HG02885 (cell line): ENCODE results near the gene SLC6A11.

Experiments
- ATAC-seq: cut with Tn5 transposase; IDR thresholded peaks from one replicate; pipeline ENCODE4 v1.9.1; 2021; ENCODE audit warnings: mild to moderate bottlenecking; ENCODE audit not compliant: unreplicated experiment, poor library complexity

The SLC6A11 gene

DNA sequence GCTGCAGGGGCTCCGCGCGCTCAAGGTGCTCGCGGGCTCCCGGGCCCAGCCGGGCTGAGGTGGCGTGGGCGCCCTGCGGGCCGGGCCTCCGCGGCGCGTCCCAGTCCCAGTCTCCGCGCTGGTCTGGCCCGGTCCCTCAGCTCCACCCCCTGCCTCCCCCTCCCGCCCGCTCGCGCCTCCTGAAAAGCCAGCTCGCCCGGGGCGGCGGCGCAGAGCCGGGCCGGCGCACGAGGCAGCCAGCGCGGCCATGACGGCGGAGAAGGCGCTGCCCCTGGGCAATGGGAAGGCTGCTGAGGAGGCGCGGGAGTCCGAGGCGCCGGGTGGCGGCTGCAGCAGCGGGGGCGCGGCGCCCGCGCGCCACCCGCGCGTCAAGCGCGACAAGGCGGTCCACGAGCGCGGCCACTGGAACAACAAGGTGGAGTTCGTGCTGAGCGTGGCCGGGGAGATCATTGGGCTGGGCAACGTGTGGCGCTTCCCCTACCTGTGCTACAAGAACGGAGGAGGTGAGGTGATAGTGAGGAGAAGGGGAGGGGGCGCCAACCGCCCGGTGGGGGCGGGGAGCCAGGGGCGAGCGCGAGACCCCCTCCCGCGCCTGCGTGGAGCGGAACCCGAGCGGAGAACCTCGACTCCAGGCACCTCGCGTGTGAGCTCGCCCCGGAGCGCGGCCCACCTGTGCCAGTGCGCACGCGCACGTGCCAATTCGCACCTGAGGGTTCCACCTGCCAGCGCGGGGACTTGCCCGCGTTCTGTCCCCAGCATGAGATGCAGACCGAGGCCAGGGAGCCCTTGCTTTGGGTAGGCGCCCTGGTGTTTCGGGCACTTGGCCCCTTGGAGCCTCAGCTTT lies at the start of gene SLC6A11:
TSS of gene SLC6A11 (plus strand) at position 210 of the 844 bp plus-strand sequence. CDS start at position 248, 38 bp downstream.
- ATAC-seq: no peak

DNA sequence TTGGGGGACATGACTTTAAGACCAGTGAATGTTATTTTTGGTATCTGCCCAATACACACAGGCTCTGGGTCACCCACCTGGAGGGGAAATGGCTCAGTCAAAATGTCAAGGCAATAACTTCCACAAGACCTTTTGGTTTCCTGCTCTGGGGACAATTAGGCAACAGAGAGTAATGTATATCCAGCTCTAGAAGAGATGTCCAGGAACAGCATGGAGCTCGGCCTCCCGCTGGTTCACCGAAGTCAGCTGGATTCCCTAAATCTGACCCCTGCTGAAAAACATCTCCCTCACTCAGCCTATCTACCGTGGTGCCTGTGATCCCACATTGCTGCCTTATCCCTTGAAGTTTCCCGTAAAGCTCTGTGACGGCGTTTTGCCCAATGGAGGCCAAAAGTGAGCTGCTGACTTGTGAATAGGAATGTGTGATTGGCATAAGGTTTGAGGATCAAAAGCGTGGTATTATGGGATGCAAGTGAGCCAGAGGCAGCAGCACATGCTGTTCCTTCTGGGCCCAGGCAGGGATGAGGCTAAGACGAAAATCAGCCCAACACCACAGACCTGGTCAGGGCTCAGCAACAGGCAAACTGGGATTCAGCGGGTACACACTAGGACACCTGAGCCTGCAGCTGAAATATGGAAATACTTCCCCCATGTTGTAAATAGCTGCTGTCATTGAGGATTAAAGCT lies 47.2 kb upstream of the SLC6A11 start:
- ATAC-seq: no peak

DNA sequence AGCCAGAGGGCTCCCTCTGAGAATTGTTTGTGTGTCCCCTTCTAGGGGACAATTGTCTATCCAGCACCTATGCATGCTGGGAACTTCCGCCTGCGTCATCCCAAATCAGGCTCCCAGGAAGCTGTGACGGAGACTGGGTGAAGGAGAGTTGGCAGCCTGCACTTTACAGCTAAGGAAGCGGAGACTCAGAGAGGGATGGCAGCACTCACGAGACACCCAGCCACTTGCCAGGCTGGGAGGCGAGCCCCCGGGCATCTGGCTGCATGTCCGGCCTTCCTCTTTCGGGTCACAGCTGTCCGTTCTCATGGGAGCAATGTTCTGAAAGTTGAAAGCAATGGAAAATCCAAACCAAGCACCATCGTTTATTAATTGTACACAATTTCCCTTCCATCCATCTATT lies 45.5 kb upstream of the SLC6A11 start:
- ATAC-seq: no peak

DNA sequence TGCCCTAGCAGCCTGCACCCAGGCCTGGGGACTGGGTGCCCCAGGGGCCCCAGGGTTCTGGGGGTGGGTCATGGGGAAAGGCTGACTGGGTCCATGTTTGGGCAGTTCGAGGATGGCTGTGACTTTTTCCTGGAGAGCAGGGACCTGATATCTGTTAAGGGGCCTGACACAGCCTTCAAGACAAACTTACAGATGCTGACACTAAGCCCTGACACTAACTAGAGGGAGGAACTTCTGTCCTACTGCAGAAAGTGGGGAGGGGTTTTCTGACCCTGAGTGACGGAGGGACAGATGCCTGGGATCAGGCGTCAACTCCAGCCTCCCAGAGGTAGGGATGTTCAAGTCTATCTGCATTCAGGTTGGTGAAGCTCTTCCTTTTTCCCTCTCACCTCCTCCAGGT lies 45.0 kb upstream of the SLC6A11 start:
- no peak for ATAC-seq

DNA sequence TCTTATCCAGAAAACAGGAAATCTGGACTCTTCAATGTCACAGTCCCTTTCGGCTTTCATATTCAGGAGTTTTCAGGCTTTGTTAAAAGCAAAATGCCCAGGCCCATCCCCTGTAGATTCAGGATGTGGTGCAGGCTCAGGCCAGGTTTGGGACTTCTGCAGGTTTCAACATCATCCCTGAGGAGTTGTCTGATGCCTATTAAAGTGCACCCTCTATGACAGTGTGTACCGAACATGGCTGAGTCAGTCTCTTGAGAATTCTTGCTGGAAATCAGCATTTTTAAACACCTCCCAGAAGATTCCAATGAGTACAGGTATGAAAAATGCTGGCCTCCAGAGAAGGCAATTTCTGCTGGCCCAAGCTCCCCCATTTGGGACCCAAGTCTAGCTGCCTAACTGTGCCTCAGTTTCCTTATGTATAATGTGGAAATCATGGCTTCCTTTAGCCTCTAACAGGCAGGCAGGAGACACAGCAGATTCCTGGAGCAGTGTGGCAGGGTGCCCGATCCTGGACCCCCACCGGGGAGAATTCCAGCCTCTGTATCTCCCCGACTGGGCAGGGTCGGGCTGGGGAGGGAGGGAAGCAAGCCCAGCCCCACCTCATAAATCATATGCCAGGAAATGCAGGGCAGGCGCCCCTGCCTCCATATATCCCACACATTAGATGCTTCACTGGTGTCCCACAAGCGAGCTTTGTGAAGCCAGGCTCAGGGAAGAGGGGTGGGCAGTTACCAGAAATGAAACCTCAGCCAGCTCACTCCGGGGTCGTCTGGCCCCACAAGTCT lies 44.4 kb upstream of the SLC6A11 start:
- no peak for ATAC-seq

DNA sequence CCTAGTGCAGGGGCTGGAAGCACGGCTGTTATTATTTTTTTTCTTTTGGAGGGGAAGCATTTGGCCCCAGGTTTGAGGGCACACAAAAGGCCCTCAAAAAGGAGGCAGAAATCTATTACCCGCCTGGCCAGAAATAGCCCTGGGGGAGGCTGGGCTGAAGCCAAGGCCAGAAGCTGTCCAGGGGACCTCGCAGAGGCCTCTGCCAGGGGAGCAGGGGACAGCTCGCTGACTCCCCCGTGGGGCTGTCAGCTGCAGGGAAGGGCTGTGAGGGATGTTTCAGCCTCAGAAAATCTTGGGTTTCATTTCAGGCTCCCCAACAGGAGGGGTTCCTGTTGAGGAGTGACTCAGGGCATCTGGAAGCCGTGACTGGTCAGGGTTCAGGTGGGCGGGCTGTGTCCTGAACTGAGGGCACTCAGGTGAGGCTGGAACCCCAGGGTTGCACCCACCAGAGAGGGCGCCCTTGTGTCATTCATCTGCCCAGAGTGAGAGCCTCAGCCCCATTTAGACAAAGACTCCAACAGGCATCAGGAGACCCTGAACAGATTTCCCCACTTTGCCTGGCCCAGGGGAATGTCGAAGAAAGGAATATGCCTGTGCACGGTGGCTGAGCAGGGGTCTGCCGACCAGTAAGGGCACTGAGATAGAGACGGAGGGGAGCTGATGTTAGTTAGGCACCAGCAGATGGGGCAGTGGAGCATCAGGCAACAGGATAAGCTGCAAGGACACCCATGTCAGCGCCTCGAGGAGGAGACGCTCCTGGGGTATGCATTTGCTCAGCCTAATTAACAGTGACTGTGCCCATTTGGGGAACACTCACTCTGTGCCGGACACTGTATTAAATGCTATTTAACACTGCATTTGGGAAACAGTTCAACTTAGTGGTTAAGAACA lies 43.5 kb upstream of the SLC6A11 start:
- no peak for ATAC-seq

DNA sequence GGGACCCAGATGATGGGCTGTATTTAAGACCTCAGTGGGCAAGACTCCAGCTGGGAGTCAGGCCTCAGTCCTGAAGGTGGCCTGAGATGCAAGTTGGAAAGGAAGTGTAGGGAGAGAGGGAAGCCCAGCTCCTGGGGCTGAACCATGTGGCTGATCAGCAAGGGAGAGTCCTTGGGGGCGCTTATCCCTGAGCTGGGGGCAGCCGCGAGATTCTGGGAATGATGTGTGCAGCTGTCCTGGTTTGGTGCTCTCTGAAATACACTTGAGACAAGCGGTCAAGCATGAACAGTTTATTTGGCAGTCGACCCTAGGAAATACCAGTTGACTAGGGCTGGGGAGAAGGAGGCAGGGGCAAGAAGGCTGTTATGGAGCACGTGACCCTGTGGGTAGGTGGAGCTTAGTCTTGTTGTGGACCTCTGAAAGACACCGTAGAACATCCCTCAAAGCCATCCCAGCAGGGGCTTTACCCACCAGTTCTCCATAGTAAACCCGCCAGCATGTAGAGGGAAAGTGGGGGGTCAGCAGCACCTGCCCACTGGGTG lies 41.8 kb upstream of the SLC6A11 start:
- no peak for ATAC-seq

DNA sequence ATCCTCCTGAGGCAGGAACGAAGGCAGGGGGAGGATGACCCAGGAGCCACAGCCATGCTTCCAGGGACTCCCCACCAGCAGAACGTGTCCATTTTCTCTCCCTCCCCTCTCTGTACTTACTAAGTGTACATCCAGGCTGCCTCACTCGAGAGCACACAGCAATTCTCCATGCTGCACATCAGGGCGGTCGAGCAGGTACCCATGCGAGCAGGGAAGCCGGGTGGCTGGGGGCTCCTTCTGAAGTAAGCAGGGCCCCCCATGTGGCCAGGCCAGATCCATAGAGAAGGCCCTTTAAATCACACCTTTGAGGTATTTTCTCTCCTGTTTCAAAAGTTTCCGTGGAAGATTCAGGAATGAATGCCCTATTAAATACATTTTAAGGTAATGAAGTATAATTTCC lies 41.2 kb upstream of the SLC6A11 start:
- no peak for ATAC-seq

DNA sequence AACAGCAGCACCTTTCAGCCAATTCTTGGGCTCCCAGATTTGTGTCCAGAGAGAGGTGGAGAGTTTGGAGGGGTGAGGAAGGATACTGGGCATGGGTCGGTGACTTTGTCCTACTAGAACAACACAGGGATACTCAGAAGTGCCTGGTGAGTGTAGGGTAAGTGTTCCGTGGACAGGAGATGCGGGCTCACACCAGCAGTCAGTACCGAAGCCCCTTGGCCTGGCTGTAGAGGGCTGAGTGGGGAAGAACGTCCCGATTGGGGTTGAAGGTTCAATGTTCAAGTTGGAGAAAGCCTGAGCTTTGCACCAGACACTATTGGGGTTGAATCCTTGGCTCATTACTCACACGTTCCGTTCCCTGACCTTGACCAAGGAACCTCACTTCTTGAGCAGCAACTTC lies 40.8 kb upstream of the SLC6A11 start:
- ATAC-seq: no peak

DNA sequence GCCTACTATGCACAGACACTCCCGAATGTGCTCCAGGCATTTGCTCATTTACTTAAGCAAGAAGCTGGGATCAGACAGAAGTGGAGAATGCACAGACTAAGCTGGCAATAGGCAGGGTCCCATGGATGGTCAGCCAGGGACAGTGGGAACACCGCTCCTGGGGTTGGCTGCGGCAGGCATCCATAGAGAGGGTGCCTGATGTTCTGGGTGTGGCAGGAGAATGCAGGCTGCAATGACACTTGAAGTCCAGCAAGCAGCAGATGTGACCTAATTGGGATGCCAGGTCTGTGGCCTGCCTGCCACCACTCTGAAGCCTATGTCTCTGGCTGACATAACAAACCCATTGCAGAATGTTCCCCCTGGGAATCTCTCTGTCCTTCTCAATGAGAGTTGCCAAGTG lies 40.2 kb upstream of the SLC6A11 start:
- no peak for ATAC-seq

DNA sequence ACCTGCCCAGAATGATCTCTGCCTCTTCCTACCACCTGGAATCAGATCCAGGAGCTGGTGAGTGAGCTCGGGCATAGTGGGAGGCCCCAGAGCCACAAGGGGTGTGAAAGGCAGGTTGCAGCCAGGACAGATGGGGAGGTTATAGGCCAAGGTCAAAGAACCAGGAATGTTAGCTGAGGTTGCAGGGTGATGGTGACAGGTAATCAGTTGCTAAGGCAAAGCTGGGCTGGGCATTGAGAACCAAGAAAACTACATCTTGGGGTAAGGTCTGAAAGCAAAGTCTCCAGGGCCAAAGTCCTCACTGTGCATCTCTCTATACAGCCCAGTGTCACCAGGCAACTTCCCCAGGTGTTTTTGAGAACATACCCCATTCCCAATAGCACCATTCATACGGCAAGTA lies 38.4 kb upstream of the SLC6A11 start:
- no peak for ATAC-seq

DNA sequence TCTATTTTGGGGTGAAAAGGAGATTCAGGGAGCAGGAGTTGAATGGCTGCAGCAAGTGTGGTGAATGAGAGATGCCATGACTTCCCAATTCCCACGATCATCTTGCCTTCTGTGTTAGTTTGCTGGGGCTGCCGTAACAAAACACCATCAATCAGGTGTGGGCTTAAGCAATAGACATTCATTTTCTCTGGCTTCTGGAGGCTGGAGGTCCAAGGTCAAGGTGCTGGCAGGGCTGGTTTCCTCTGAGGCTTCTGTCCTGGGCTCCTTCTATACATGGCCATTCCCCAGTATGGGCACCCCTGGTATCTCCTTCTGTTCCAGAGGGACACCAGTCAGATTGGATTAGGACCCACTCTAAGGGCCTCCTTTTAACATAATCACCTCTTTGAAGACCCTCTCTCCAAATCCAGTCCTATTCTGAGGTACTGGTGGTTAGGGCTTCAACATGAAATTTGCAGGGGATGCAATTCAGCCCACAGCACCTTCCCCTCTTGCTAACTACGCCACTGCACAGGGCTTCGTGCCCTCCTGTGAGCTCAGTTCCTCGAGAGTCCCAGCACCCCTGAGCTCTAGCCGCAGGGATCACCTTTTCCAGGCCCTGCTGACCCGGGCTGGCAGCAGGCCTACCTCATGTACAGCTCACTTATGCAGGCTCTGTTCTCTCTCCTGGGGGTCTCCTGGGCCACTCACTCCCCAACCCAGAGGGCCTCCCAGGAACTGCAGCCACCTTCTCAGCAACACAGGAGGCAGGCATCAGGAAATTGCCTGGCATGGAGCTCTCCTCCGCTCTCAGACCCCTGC lies 37.3 kb upstream of the SLC6A11 start:
- no peak for ATAC-seq

DNA sequence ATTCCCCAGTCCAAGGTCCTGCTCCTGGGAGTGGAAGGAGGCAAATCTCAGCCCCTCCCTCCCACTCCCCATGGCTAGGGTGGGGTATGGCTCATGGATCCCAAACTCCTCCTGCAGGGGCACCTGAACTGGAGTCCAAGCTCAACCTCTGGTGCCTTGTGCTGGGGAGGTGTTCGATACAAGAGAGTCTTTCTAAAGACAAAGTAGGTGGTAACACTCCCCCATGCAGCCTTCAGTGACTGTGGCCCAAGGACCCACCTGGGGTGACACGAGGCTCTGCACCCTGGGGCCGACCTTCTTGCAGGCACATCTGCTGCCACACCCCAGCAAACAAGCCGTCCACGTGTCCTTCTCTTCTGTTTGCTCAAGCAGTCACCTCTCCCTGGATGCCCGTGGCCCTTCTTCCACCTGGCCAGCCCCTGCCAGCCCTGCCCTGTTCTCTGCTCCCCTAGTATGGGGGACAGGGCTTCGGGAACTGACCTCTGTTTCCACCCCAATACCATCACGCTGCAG lies 36.7 kb upstream of the SLC6A11 start:
- ATAC-seq: no peak

DNA sequence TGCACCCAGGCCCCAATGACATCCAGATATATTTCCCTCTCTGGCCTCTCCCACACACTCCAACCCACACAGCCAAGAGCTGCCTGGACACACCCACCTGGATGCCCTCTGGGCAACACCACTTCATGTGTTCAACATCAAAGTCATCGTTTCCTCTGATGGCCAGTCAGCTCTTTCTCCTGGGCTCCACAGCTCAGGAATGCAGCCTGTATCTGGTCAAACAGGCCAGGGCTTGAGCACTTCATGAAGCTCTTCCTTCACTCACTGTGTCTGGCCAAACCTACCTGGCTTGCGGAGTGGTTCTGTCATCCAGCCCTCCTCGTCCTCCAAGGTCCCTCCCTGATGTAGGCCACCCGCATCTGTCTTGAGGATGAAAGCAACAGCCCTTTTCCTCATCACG lies 35.8 kb upstream of the SLC6A11 start:
- no peak for ATAC-seq

DNA sequence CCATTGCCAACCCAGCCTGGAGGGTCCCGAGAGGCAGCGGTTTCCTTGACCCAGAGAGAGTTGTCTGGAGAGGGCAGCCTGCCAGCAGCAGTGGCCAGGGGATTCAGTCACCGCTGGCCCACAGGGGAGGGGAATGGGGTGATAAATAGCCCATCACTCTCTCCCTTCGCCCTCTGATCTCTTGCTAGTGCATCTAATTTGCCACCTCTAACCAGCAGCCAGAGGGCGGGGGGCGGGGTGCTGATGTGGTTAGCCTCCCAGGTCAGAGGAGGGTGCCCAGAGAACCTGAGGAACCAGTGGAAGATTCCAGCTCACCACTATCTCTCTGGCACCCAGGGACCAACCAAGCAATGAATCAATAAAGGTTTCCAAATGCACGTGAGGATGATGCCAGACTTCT lies 35.1 kb upstream of the SLC6A11 start:
- no peak for ATAC-seq

DNA sequence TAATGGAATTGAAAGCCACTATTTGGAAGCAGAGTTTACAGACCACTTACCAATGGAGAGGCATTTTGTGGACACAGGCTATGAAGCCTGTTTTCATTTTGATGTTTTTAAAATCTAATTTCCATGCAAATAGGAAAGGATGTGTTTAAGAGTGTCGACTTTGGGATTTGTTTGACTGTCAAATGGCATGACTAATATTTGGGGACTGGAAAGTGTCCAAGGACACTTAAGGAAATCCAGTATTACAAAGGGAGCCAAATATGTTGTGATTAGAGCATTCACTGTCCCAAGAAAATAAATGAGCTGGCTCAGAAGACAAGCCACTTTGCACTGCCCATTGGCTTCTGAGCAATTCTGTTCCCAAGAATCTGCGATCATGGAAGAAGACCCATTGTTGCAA lies 34.0 kb upstream of the SLC6A11 start:
- ATAC-seq: no peak

DNA sequence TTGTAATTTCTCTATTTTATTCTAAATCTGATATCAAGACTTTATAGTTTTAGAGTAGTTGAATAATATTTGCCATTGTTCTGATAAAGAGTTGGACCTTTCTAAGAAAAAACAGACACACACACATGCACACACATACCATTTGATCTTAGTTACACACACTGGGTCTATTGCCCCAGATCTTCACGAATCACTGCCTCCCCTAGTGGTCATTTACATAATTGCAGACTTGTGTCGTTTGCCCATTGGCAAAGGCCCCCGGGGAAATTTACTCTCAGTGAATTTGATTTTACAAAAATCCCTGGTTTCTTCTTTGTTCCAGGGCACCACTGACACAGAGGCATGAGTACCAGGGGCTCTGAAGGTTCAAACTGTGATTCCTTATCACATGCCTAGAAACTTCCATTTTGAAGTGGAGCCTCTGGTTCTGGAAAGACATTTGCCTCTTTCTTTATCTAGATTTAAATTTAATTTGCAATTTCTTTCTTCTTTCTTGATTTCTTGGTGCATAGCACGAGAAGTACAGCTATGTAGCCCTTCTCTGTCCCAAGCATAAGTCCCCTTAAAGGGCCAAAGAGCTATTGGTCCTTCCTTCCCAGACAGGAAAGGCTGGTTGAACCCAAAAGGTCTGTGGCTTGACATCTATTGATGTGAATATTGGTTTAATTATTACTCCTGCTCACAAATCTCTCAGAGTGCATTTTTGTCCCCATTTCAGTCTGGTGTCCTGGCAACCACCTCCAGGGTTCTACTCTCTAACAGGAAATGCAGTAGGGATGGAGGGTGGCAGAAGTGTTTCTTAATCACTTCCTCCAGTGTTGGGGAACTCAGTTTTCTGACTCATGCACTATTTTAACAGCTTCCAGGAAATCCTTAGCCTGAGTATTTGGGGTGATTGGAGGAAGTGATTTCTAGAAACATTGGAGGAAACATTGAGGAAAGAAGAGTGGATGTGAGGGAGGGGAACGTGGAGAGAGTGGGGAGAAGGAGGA lies 32.4 kb upstream of the SLC6A11 start:
- no peak for ATAC-seq

DNA sequence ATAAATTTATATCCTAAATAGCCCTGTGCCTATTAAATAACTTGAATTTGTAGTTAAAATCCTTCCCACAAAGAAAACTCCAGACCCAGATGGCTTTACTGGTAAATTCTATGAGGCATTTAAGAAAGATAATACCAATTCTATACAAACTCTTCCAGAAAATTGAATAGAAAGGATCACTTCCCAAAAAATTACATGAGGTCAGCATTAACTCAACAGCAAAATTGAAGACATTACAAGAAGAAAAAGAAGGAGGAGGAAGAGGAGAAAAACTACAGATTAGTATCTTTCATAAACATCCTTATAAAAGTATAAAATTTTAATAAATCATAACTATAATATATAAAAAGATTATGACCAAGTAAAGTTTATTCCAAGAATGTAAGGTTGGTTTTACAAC lies 29.4 kb upstream of the SLC6A11 start:
- ATAC-seq: no peak
